GM21723 (cell line): ENCODE data around the gene ANO9.
"Not testable (repeated sequence)": the region's sequence is repeated elsewhere in the genome, so short reads cannot be mapped to it uniquely, and the experiment has no call there.

ENCODE experiments used
- ATAC-seq: cut with Tn5 transposase; IDR thresholded peaks from one replicate; pipeline ENCODE4 v1.9.1; 2021; ENCODE audit warnings: mild to moderate bottlenecking, moderate library complexity; ENCODE audit not compliant: unreplicated experiment

The ANO9 gene

GRCh38 chr11:417652-418342, 24.0 kb downstream of the ANO9 start:
- no peak for ATAC-seq

- ATAC-seq: no peak
Measured at GRCh38 chr11:416757-417621, 24.8 kb downstream of the ANO9 start.

DNA sequence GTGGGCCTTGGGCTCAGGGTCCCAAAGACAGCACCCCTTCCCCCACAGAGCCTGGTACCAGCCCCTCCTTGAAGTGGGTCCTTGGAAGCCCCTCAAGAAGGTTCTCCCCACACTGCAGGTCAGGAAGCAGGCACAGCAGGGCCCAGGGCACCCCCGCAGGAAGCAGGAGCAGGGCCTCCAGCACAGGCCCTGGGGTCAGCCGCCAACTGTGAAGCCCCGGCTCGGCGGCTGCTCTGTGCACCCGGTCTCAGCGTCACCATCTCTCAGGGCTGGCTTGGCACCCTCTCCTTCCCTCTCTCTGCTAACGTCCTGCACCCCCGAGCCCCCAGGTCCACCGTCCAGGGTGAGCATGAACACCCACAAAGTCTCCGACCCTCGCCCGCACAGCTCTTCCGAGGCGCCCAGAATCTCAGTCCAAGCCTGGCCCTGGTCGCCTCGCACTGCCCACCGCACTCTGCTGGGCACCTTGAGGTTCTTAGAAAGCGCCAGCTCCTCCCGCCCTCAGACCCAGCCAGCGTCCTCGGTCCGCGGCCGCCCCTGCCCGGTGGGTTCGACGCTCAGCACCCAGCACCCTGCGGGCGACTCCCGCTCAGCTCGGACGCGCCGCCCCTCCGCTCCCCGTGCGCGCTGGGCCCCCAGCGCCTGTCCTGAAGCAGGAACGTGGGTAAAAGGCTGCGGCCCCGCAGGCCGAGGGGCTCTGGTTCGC, 25.6 kb downstream of the ANO9 start:
- ATAC-seq: no peak

GRCh38 chr11:415640-416041, 26.2 kb downstream of the ANO9 start:
- no peak for ATAC-seq

GRCh38 chr11:414318-414857, 27.4 kb downstream of the ANO9 start:
- ATAC-seq: no peak

DNA sequence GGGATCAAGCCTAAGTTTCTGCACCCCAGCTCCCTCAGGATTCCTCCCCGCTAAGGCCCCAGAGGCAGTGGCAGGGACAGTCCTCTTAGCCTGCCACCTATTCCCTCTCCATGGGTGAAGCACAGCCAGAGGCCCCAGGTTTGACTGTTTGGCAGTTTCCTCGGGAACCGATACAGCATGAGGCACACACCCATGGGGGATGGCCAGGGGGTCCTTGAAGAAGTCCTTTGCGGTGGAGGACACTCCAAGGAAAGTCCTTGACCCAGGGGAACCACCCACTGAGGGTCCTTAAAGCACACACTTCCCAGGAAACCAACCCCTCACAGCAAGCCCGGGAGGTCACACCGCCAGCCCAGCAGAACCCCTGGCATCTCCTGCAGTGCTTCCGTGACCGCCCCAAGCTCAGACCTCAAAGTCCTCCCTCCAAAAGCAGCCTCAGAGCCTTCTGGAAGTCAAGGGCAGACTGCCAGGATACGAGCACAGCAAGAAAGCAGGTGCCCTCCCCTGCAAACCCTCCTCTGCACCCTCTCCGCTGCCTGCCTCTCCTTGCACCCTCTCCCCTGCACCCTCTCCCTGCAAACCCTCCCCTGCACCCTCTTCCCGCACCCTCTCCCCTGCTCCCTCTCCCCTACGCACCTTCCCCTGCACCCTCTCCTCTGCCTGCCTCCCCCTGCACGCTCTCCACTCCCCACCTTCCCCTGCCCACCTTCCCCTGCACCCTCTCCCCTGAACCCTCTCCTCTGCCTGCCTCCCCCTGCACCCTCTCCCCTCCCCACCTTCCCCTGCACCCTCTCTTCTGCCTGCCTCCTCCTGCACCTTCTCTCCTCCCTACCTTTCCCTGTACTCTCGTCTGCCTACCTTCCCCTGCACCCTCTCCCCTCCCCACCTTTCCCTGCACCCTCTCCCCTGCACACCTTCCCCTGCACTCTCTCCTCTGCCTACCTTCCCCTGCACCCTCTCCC, 28.4 kb downstream of the ANO9 start:
- no peak for ATAC-seq

GRCh38 chr11:412641-413119, 29.1 kb downstream of the ANO9 start:
- ATAC-seq: no peak

DNA sequence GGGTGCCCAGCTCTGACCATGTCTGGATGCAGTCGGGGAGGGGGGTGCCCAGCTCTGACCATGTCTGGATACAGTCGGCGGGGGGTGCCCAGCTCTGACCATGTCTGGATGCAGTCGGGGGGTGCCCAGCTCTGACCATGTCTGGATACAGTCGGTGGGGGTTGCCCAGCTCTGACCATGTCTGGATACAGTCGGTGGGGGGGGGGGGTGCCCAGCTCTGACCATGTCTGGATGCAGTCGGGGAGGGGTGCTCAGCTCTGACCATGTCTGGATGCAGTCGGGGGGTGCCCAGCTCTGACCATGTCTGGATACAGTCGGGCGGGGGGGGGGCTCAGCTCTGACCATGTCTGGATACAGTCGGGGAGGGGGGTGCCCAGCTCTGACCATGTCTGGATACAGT, 30.3 kb downstream of the ANO9 start:
- not testable (repeated sequence) for ATAC-seq

DNA sequence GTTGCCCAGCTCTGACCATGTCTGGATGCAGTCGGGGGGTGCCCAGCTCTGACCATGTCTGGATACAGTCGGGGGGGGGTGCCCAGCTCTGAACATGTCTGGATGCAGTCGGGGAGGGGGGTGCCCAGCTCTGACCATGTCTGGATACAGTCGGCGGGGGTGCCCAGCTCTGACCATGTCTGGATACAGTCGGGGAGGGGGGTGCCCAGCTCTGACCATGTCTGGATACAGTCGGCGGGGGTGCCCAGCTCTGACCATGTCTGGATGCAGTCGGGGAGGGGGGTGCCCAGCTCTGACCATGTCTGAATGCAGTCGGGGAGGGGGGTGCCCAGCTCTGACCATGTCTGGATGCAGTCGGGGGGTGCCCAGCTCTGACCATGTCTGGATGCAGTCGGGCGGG, 31.1 kb downstream of the ANO9 start:
- ATAC-seq: not testable (repeated sequence)

DNA sequence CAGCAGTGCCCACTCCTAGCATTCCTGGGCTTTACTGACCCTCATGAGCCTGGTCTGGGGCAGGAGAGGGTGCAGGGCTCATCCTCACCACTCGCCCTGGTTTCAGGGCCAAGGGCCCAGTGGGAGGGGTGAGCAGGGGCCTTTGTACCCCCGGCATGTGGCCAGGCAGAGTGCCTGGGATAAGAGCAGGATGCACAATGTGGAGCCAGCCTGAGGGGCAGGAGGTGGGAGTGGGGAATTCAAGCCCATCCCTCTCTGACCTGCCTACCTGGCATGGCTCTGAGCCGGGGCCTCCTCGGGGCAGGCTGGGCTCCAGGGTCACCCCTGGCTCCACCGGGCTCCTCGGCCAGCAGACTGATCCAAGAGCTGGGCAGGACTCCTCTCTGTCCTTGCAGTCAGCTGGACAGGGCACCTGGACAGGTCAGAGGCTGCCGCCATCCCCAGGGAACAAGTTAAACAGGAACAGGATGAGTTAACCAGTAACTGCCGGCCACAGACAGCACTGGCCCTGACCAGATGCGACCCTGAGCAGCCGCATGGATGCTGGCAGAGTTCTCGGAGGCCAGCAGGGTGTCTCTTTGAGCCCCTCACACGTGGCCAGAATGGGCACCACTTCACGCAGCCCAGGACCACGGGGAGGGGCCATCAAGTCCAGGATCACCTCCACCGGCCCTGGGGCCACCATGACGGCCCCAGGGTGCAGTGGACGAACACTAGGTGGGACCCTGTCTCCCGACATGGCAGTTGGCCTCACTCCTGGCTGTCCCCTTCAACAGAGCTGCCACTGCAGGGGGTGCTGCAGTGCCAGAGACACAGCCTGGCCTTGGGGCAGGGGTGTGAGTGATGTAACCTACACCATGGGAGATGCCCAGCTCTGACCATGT, 32.0 kb downstream of the ANO9 start:
- no peak for ATAC-seq

GRCh38 chr11:409008-409599, 32.7 kb downstream of the ANO9 start:
- ATAC-seq: no peak

GRCh38 chr11:408154-409007, 33.4 kb downstream of the ANO9 start:
- no peak for ATAC-seq

DNA sequence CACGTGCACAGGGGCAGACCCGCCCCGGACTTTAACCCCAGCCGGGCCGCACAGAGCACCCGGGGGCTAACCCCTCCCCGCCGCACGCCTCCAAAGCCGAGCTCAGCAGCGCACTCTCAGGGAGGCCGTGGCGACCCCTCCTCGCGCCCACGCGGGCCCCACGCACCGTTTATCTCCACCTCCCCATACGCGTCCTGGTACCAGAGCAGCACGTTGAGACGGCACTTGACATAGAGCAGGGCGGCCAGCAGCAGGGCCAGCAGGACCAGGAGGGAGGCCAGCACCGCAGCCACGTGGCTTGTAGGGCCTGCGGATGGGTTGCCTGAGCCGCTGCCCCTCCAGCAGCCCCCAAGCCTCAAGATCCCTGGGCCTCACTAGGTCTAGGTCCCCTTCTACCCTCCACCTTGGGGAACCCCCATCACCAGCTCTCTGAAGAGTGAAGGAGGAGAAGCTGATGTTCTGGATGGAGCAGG, 34.1 kb downstream of the ANO9 start:
- ATAC-seq: no peak

DNA sequence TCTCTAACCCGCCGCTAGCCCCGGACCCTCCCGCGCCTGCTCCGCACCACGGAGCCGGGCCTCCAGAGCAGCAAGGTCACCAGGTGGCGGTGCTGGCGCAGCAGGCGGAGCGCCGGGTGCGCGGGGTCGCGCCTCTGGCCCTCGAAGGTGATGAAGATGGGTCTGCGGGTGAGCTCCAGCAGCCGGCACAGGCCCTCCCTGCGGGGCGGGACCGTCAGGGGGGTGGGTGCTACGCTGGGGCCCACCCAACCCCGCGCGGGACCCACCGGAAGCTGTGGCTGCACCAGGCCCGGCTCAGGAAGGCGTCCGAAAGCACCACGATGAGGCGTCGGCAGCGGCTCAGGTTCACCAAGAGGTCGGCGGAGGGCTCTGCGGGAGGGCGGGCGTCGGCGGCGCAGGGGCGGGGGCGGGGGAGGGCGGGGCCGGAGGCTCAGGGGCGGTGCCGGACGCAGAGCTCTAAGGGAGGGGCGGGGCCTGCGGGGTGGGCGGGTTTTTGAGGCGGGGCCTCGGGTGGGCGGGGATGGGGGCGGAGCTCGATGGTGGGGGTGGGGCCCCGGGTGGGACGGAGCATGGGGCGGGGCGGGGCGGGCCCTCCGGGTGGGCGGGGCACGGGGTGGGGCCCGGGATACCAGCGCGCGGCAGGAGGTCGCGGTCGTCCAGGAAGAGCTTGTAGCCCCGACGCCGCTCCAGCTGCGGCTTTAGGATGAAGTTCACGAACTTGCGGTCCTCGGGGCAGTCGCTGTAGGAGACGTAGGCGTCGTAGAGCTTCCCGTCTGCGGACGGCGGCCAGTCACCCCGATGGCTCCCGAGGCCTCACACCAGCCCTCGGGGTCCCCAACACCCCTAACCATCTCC, 34.8 kb downstream of the ANO9 start:
- peak; percentile 52 for ATAC-seq

DNA sequence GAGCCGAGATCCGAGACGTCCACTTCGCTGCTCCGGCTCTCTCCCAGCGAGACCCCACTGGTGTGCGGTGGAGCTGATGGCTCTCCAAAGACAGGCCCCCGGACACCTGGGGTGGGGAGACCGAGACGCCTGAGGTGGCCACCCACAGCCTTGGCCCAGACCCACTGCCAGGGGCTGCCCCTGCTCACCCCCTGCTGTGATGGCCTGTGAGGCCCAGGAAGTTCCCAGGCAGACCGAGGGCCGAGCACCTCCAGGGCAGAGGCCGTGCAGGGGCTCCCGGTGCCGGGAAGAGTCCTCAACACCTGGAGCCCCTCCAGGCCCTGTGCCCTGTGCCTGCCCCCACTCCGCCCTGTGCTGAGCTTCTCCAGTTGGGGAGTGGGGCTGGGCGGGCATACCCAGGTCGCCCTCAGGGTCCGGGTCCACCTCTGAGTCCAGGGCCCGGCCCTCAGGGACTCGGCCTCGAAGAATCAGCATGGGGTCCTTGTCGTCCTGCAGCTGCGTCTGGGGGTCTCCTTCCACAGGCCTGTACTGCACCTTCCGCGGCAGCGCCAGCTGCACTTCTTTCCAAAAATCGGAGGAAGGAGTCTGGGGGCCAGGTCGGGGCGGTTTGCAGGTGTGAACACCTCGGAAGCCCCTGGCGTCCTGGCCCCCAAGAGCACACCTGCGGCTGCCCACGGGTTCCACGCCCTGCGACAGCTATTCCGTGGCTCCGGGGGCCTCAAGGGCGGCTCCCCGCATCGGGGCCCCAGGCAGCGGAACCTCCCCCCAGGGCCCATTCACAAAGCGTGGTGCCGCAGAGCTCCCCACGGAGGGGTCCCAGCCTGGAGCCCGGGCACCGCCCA, 35.6 kb downstream of the ANO9 start:
- ATAC-seq: no peak
